Ishikawa (cell line): Measurements from ENCODE around the gene ATP6V0A1.

Source experiments
- RAD21 ChIP-seq: IDR thresholded peaks from 2 replicates; pipeline ENCODE4 v1.6.1; 2012; ENCODE audit warnings: low read depth
- TAF1 ChIP-seq: IDR thresholded peaks from 2 replicates; pipeline ENCODE4 v1.6.1; 2012; ENCODE audit warnings: low read depth, mild to moderate bottlenecking
- TF ChIP-seq, protein P1 (sequence below): IDR thresholded peaks from 2 replicates; pipeline ENCODE4 v1.6.1; 2012; ENCODE audit warnings: low read depth, mild to moderate bottlenecking

DNA sequence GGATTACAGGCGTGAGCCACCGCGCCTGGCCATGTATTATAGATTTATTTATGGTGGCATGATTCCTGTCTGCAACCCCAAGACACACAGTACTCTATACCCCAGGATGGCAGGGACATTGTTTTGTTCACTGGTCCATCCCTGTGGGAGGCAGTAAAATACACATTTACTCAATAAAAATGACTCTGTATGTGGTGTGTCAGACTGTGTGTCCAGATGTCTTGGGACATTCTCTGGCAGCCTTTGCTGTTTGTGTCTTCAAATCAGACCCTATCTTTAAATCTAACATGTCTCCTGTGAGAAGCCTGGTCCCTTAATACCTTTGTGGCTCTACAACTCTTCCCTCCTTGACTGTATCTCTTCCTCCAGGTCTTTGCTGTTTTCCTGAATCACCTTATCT is 101.6 kb downstream of the ATP6V0A1 start:
- TF ChIP-seq, protein P1, sequence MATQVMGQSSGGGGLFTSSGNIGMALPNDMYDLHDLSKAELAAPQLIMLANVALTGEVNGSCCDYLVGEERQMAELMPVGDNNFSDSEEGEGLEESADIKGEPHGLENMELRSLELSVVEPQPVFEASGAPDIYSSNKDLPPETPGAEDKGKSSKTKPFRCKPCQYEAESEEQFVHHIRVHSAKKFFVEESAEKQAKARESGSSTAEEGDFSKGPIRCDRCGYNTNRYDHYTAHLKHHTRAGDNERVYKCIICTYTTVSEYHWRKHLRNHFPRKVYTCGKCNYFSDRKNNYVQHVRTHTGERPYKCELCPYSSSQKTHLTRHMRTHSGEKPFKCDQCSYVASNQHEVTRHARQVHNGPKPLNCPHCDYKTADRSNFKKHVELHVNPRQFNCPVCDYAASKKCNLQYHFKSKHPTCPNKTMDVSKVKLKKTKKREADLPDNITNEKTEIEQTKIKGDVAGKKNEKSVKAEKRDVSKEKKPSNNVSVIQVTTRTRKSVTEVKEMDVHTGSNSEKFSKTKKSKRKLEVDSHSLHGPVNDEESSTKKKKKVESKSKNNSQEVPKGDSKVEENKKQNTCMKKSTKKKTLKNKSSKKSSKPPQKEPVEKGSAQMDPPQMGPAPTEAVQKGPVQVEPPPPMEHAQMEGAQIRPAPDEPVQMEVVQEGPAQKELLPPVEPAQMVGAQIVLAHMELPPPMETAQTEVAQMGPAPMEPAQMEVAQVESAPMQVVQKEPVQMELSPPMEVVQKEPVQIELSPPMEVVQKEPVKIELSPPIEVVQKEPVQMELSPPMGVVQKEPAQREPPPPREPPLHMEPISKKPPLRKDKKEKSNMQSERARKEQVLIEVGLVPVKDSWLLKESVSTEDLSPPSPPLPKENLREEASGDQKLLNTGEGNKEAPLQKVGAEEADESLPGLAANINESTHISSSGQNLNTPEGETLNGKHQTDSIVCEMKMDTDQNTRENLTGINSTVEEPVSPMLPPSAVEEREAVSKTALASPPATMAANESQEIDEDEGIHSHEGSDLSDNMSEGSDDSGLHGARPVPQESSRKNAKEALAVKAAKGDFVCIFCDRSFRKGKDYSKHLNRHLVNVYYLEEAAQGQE = no peak
- no peak for TF ChIP-seq RAD21
- no peak for TF ChIP-seq TAF1
